GM23338 (cell line): ENCODE measurements around the gene HERC2. TPM values are rescaled to one million over a fixed set of nuclear protein-coding genes. Genes with fewer than 3 reads are reported as not detected.

Source experiments
- ATAC-seq: fragments of 200-7000 bp; cut with Tn5 transposase; 3 replicates; pipeline ENCODE4 v1.9.1; 2020
- DNase-seq: peaks from one replicate; pipeline ENCODE4 v3.0.0-alpha.2; 2015; ENCODE audit warnings: low spot score
- H2AFZ ChIP-seq: fragments of 200-600 bp; sonication (generic); 2 replicates; pipeline ENCODE4 v1.8.0; 2016; ENCODE audit warnings: antibody characterized with exemption, mild to moderate bottlenecking, moderate library complexity
- H3F3A ChIP-seq: fragments of 200-600 bp; sonication (generic); replicated peaks from 2 replicates; pipeline ENCODE4 v1.8.0; 2017; ENCODE audit warnings: antibody characterized with exemption, mixed run types, low read depth
- H3K27ac ChIP-seq: fragments of 200-600 bp; sonication (generic); 2 replicates; pipeline ENCODE4 v1.6.1; 2016; ENCODE audit warnings: low read depth
- H3K27me3 ChIP-seq: fragments of 200-600 bp; sonication (generic); 2 replicates; pipeline ENCODE4 v1.8.0; 2016; ENCODE audit warnings: mild to moderate bottlenecking, mixed run types, moderate library complexity; ENCODE audit not compliant: insufficient read depth
- H3K36me3 ChIP-seq: fragments of 200-600 bp; sonication (generic); 2 replicates; pipeline ENCODE4 v1.8.0; 2016; ENCODE audit warnings: mild to moderate bottlenecking; ENCODE audit not compliant: insufficient read depth
- H3K4me1 ChIP-seq: fragments of 200-600 bp; sonication (generic); 2 replicates; pipeline ENCODE4 v1.8.0; 2016; ENCODE audit warnings: mild to moderate bottlenecking, moderate library complexity; ENCODE audit not compliant: insufficient read depth
- H3K4me2 ChIP-seq: fragments of 200-600 bp; sonication (generic); 2 replicates; pipeline ENCODE4 v1.7.1; 2017; ENCODE audit warnings: mixed run types
- H3K4me3 ChIP-seq: fragments of 200-600 bp; sonication (generic); 2 replicates; pipeline ENCODE4 v1.6.1; 2016; ENCODE audit warnings: mixed run types
- H3K79me2 ChIP-seq: fragments of 200-600 bp; sonication (generic); replicated peaks from 2 replicates; pipeline ENCODE4 v1.8.0; 2017; ENCODE audit warnings: mild to moderate bottlenecking; ENCODE audit not compliant: insufficient read depth
- H3K9me2 ChIP-seq: fragments of 200-600 bp; sonication (generic); 2 replicates; pipeline ENCODE4 v1.8.0; 2017; ENCODE audit not compliant: insufficient read depth
- H4K20me1 ChIP-seq: fragments of 200-600 bp; sonication (generic); replicated peaks from 2 replicates; pipeline ENCODE4 v1.8.0; 2017; ENCODE audit warnings: mild to moderate bottlenecking; ENCODE audit not compliant: insufficient read depth
- H3K27ac Mint-ChIP-seq: 2 replicates; pipeline ENCODE4 v1.8.0; 2020; ENCODE audit warnings: inconsistent platforms, mild to moderate bottlenecking, moderate library complexity, mixed read lengths
- H3K27me3 Mint-ChIP-seq: 3 replicates; pipeline ENCODE4 v1.8.0; 2022; ENCODE audit warnings: low read depth, mild to moderate bottlenecking, moderate library complexity, mixed read lengths, inconsistent platforms; ENCODE audit not compliant: insufficient read depth, poor library complexity
- H3K36me3 Mint-ChIP-seq: 3 replicates; pipeline ENCODE4 v1.8.0; 2021; ENCODE audit warnings: low read depth, mild to moderate bottlenecking, inconsistent platforms, moderate library complexity, mixed read lengths
- H3K4me1 Mint-ChIP-seq: 3 replicates; pipeline ENCODE4 v1.8.0; 2020; ENCODE audit warnings: mild to moderate bottlenecking, inconsistent platforms, mixed read lengths
- H3K4me3 Mint-ChIP-seq: 3 replicates; pipeline ENCODE4 v1.8.0; 2021; ENCODE audit warnings: moderate library complexity, mild to moderate bottlenecking, inconsistent platforms, mixed read lengths
- H3K9me3 Mint-ChIP-seq: 3 replicates; pipeline ENCODE4 v1.8.0; 2020; ENCODE audit warnings: moderate library complexity, mild to moderate bottlenecking, inconsistent platforms, mixed read lengths
- EZH2phosphoT487 ChIP-seq: fragments of 200-600 bp; sonication (generic); IDR thresholded peaks from one replicate; pipeline ENCODE4 v1.8.1; 2018; ENCODE audit warnings: antibody characterized with exemption; ENCODE audit not compliant: unreplicated experiment
- JUNB ChIP-seq: IDR thresholded peaks from one replicate; pipeline ENCODE4 v1.6.1; 2016; ENCODE audit warnings: antibody characterized with exemption; ENCODE audit not compliant: unreplicated experiment
- polyA plus RNA-seq: library from polyadenylated mRNA; unstranded; fragments of >200 nt; fragmentation: Nextera tagmentation; extraction: Ambion mirVana; gene quantifications from 2 replicates; pipeline ENCODE4 v1.2.1, GENCODE V29; 2016
- total RNA-seq: library from RNA; depleted of rRNA; stranded (reverse); fragments of >200 nt; shearing (Covaris generic); gene quantifications from 2 replicates; pipeline ENCODE4 v1.2.3, GENCODE V29; 2014
- TF ChIP-seq, protein P1 (sequence below): fragments of 250-450 bp; sonication (Bioruptor Pico); IDR thresholded peaks from 2 replicates; pipeline ENCODE4 v1.5.0; 2020; ENCODE audit warnings: mild to moderate bottlenecking, moderate library complexity
- TF ChIP-seq, protein P2 (sequence below), 2 experiments: fragments of 200-600 bp in 1 of 2; sonication (generic) in 1 of 2; conservative IDR thresholded peaks; 2 replicates each; pipeline versions ENCODE4 v1.5.1 to v1.6.1; 2016 to 2017; ENCODE audit warnings: antibody characterized with exemption in 2 of 2, low read depth in 2 of 2, mild to moderate bottlenecking in 2 of 2, moderate library complexity in 1 of 2

Gene HERC2
- total and polyA plus RNA-seq, 2 experiments from 2014 or later: 71.3 to 80.7 TPM

DNA sequence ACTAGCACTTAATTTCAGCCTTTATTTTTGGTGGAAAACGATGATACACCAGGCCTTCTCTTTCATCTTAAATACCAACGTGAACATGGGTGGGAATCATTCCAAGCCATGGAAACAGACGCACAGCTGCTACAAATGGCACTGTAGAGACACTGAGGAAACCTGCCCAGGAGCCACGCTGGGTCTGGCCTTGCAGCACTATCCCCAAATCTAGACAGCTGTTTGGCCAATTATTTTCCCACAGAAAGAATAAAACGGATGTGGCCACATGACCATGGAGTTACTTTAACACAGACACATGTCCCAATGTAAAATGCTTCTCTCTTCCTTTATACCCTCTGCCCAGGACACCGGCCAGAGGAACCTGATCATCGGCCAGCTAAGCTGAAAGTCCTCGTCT lies 139.2 kb downstream of the HERC2 start (continued):
- TF ChIP-seq, protein P1, sequence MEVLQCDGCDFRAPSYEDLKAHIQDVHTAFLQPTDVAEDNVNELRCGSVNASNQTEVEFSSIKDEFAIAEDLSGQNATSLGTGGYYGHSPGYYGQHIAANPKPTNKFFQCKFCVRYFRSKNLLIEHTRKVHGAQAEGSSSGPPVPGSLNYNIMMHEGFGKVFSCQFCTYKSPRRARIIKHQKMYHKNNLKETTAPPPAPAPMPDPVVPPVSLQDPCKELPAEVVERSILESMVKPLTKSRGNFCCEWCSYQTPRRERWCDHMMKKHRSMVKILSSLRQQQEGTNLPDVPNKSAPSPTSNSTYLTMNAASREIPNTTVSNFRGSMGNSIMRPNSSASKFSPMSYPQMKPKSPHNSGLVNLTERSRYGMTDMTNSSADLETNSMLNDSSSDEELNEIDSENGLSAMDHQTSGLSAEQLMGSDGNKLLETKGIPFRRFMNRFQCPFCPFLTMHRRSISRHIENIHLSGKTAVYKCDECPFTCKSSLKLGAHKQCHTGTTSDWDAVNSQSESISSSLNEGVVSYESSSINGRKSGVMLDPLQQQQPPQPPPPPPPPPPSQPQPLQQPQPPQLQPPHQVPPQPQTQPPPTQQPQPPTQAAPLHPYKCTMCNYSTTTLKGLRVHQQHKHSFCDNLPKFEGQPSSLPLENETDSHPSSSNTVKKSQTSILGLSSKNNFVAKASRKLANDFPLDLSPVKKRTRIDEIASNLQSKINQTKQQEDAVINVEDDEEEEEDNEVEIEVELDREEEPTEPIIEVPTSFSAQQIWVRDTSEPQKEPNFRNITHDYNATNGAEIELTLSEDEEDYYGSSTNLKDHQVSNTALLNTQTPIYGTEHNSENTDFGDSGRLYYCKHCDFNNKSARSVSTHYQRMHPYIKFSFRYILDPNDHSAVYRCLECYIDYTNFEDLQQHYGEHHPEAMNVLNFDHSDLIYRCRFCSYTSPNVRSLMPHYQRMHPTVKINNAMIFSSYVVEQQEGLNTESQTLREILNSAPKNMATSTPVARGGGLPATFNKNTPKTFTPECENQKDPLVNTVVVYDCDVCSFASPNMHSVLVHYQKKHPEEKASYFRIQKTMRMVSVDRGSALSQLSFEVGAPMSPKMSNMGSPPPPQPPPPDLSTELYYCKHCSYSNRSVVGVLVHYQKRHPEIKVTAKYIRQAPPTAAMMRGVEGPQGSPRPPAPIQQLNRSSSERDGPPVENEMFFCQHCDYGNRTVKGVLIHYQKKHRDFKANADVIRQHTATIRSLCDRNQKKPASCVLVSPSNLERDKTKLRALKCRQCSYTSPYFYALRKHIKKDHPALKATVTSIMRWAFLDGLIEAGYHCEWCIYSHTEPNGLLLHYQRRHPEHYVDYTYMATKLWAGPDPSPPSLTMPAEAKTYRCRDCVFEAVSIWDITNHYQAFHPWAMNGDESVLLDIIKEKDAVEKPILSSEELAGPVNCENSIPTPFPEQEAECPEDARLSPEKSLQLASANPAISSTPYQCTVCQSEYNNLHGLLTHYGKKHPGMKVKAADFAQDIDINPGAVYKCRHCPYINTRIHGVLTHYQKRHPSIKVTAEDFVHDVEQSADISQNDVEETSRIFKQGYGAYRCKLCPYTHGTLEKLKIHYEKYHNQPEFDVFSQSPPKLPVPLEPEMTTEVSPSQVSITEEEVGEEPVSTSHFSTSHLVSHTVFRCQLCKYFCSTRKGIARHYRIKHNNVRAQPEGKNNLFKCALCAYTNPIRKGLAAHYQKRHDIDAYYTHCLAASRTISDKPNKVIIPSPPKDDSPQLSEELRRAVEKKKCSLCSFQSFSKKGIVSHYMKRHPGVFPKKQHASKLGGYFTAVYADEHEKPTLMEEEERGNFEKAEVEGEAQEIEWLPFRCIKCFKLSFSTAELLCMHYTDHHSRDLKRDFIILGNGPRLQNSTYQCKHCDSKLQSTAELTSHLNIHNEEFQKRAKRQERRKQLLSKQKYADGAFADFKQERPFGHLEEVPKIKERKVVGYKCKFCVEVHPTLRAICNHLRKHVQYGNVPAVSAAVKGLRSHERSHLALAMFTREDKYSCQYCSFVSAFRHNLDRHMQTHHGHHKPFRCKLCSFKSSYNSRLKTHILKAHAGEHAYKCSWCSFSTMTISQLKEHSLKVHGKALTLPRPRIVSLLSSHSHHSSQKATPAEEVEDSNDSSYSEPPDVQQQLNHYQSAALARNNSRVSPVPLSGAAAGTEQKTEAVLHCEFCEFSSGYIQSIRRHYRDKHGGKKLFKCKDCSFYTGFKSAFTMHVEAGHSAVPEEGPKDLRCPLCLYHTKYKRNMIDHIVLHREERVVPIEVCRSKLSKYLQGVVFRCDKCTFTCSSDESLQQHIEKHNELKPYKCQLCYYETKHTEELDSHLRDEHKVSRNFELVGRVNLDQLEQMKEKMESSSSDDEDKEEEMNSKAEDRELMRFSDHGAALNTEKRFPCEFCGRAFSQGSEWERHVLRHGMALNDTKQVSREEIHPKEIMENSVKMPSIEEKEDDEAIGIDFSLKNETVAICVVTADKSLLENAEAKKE (CRISPR knock-in tag): no peak

DNA sequence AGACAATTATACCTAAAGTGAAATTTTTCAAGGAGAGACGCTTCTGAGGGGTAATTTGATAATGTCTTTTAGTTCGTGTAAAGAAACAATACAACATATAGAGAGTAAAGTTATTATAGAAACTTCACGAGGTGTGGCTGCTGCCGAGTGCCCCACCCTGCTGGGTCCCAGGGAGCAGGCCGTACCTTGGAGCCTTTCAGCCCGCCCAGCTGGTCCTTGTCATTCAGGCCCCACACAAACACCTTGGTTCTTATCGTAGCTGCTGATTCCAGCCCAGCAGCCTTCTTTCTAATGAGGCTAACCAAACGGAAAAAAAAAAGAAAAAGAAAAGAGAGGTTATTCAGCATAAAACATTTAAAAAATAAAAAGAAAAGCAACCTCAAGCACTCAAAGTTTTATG lies 139.8 kb downstream of the HERC2 start:
- no peaks in the 10 kb centered on the region for H3K4me1 Mint-ChIP-seq
- H3K4me3 ChIP-seq: no peak overlapping the region
- no peak overlapping the region for H3K4me3 Mint-ChIP-seq
- H3K27ac Mint-ChIP-seq: no peak overlapping the region
- H3K27ac ChIP-seq: 0 out of 2 replicates have a peak overlapping the region, but pooled peaks have one; percentile 16
- no peaks in the 10 kb centered on the region; the same call in 1 of the 2 replicates for H3K79me2 ChIP-seq
- H3K9me3 Mint-ChIP-seq: no peaks in the 10 kb centered on the region
- H3K27me3 Mint-ChIP-seq: peaks cover 6% of the 10 kb centered on the region
- peaks cover 57% of the 10 kb centered on the region for H3K36me3 Mint-ChIP-seq
- TF ChIP-seq EZH2phosphoT487 (no peak), JUNB (no peak)
- TF ChIP-seq, protein P2, sequence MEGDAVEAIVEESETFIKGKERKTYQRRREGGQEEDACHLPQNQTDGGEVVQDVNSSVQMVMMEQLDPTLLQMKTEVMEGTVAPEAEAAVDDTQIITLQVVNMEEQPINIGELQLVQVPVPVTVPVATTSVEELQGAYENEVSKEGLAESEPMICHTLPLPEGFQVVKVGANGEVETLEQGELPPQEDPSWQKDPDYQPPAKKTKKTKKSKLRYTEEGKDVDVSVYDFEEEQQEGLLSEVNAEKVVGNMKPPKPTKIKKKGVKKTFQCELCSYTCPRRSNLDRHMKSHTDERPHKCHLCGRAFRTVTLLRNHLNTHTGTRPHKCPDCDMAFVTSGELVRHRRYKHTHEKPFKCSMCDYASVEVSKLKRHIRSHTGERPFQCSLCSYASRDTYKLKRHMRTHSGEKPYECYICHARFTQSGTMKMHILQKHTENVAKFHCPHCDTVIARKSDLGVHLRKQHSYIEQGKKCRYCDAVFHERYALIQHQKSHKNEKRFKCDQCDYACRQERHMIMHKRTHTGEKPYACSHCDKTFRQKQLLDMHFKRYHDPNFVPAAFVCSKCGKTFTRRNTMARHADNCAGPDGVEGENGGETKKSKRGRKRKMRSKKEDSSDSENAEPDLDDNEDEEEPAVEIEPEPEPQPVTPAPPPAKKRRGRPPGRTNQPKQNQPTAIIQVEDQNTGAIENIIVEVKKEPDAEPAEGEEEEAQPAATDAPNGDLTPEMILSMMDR (conservative IDR thresholded peaks at IDR 0.05; ENCODE audit: low read depth in 2 of 2): no peak
- no peaks in the 10 kb centered on the region for H3F3A ChIP-seq
- H3K4me1 ChIP-seq: no peaks in the 10 kb centered on the region
- no peaks in the 10 kb centered on the region; the same call in 1 of the 2 replicates for H4K20me1 ChIP-seq
- no peaks in the 10 kb centered on the region for H3K27me3 ChIP-seq
- no peak; the same call in 2 of the 3 replicates for ATAC-seq
- H3K36me3 ChIP-seq: peaks cover 23% of the 10 kb centered on the region
- no peaks in the 10 kb centered on the region for H3K9me2 ChIP-seq
- no peak overlapping the region for H2AFZ ChIP-seq
- DNase-seq: no peak
- H3K4me2 ChIP-seq: no peak overlapping the region
